Duodenal mucosa (tissue), 2 donors: ENCODE measurements around the gene FRRS1.

Experiments used
- H3K27ac ChIP-seq: one replicate; pipeline ENCODE4 v1.7.0; 2013; ENCODE audit warnings: low read depth, low read length
- H3K27me3 ChIP-seq, 2 donors: one replicate each; pipeline ENCODE4 v1.7.0; 2013; ENCODE audit warnings: low read length in 2 of 2, control low read depth in 1 of 2; ENCODE audit not compliant: insufficient read depth in 2 of 2, control insufficient read depth in 1 of 2
- H3K36me3 ChIP-seq, 2 donors: one replicate each; pipeline ENCODE4 v1.7.0; 2013; ENCODE audit warnings: low read length in 2 of 2, control low read depth in 1 of 2; ENCODE audit not compliant: insufficient read depth in 2 of 2, control insufficient read depth in 1 of 2
- H3K4me1 ChIP-seq, 2 donors: one replicate each; pipeline ENCODE4 v1.7.0; 2013; ENCODE audit warnings: low read length in 2 of 2, control low read depth in 1 of 2; ENCODE audit not compliant: insufficient read depth in 2 of 2, control insufficient read depth in 1 of 2
- H3K4me3 ChIP-seq, 2 donors: one replicate each; pipeline ENCODE4 v1.7.0; 2013; ENCODE audit warnings: low read length in 2 of 2, low read depth in 1 of 2
- H3K9ac ChIP-seq, 2 donors: one replicate each; pipeline ENCODE4 v1.7.0; 2013; ENCODE audit warnings: low read length in 2 of 2, low read depth in 1 of 2
- H3K9me3 ChIP-seq, 2 donors: one replicate each; pipeline ENCODE4 v1.7.0; 2013; ENCODE audit warnings: low read length in 2 of 2, control low read depth in 1 of 2; ENCODE audit not compliant: control insufficient read depth in 1 of 2

The FRRS1 gene

DNA sequence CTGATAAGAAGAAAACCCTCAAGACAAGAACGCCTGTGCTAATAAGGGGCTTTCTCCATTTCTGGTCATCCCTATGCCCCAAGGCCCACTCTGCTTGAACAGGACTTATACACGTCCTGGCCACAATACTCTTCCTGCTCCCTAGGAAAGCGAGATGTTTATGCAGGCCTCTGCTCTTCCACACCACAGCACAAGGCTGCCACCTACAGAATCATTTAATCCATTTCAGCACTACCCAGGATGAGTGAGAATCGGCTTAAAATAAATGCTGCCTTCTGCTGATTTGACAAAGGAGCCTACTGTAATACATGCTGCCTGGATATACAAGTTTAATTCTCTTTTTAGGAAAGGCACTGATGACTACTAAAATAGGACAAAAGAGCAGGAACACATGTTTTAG is 29.4 kb downstream of the FRRS1 start:
- peaks cover 7 to 9% of the 10 kb centered on the region in 2 donors for H3K4me1 ChIP-seq
- H3K4me3 ChIP-seq, result no peak overlapping the region
- peaks cover 0 to 12% of the 10 kb centered on the region in 2 donors for H3K36me3 ChIP-seq
- no peaks in the 10 kb centered on the region for H3K27me3 ChIP-seq
- H3K9ac ChIP-seq, result no peak overlapping the region
- H3K9me3 ChIP-seq, result no peaks in the 10 kb centered on the region
- H3K27ac ChIP-seq, result no peak overlapping the region

DNA sequence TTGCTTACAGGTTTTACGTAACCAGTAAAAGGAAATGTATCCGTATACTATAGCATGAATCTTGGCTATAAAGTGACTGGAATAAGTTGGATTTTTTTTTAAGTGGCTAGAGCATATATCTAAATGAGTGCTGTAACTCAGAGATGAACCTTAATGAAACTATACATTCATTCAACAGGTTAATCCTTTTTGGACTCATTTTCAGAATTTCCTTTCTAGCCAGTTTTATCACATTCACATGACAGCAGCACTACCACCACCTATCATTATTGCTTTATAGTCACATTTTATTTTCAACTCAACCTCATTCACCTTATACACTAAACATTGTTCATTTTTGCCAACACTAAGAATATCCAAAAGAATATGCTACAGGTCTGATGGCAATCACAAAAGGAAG is 30.6 kb downstream of the FRRS1 start:
- Histone ChIP-seq H3K36me3 (peaks cover 0 to 6% of the 10 kb centered on the region in 2 donors), H3K9me3 (no peaks in the 10 kb centered on the region), H3K4me3 (no peak overlapping the region), H3K27me3 (no peaks in the 10 kb centered on the region), H3K27ac (no peak overlapping the region), H3K9ac (no peak overlapping the region), H3K4me1 (peaks cover 7 to 9% of the 10 kb centered on the region in 2 donors)

DNA sequence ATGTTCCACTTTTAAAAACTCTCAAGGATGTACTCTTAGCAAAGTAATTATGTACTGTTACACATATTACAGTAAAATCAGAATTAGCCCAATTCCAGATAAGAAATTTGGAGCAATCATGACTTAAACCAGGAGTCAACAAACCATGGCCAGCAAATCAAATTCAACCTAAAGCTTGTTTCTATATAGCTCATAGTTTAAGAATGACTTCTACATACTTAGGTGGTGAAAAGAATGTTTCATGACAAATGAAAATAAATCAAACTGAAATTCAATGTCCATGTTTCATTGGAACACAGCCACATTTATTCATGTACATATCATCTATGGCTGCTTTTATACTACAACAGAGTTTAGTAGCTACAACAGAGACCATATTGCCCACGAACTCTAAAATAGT is 35.1 kb downstream of the FRRS1 start:
- Histone ChIP-seq H3K36me3 (peaks cover 0 to 4% of the 10 kb centered on the region in 2 donors), H3K27ac (no peak overlapping the region), H3K9me3 (no peaks in the 10 kb centered on the region), H3K4me1 (peaks cover 0 to 5% of the 10 kb centered on the region in 2 donors), H3K9ac (no peak overlapping the region), H3K4me3 (no peak overlapping the region), H3K27me3 (no peaks in the 10 kb centered on the region)

DNA sequence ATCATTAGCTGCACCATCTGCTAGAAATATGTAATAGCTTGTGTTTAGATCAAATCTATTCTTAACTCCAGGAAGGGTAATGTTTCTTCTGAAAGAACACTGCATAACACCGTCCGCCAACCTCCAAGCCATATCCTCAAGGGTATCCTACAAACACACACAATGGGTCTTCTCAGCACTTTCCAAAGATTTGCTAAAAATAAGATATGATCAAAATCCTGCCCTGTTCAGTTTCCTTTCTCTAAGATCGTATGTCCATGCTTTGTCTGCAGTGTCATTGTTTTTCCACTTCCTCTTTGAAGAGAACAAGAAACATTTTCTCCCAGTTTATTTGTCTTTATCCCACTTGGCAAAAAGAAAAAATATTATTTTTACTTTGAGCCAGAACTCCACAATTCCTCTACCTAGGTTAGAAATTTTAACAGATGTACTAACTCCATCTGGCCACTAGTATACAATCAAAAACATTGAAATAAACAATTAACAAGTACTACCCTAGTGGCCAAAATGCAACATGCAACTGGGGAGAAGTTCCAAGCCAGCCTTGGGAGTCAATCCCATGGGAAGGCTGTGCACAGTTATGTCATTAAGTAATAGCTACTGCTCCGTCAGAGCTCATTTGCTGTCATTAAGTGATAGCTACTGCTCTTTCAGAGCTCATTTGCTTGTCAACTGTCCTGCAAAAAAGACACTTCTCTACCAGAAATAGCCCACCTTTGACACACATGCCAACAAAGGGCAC is 37.8 kb downstream of the FRRS1 start:
- Histone ChIP-seq H3K9me3 (no peaks in the 10 kb centered on the region), H3K36me3 (peaks cover 0 to 4% of the 10 kb centered on the region in 2 donors), H3K27me3 (no peaks in the 10 kb centered on the region), H3K27ac (no peak overlapping the region), H3K4me3 (no peak overlapping the region), H3K4me1 (peaks cover 0 to 7% of the 10 kb centered on the region in 2 donors), H3K9ac (no peak overlapping the region)

DNA sequence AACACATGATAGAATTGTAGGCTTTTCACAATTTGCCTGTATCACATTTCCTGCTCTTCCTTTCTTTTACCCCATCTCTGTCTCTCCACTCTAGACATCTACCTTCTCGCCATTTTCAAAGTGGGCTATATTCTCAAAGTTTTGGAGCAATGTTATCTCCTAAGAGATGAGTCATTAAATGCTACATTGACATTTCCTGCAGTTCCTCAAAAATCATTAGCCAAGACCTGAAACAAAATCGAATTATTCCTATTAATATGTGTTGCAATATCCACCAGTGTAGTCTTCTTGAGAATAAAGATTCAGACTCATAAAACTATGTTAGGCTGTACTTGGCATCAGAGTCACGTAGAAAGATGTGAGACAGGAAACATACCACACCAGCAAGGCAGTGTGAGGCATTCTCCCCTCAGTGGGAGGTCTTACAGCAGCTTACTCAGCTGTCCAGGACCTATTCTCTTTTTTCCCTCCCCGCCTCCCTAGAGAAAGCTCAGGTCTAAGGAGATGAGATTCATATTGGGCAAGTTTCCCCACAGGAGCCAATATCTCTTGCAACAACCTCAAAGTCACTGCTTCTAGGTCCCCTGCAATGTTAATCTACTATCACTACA is 38.8 kb downstream of the FRRS1 start:
- Histone ChIP-seq H3K9ac (no peak overlapping the region), H3K27ac (no peak overlapping the region), H3K4me3 (no peak overlapping the region), H3K9me3 (no peaks in the 10 kb centered on the region), H3K27me3 (no peaks in the 10 kb centered on the region), H3K4me1 (peaks cover 0 to 7% of the 10 kb centered on the region in 2 donors), H3K36me3 (peaks cover 0 to 4% of the 10 kb centered on the region in 2 donors)

DNA sequence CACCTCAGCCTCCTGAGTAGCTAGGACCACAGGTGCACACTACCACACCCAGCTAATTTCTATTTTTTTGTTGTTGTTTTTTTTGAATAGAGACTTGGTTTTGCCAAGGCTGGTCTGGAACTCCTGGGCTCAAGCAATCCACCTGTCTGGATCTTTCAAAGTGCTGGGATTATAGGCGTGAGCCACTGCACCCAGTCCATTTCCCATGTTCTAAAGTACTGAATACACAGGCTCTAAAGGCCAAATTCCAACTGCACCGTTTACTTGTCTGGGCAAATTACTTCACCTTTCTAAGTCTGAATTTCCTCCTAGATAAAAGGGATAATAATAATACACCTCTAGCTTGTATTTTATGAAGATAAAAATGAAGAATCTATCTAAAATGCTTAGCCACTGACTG is 39.6 kb downstream of the FRRS1 start:
- Histone ChIP-seq H3K4me1 (peaks cover 0 to 7% of the 10 kb centered on the region in 2 donors), H3K27me3 (no peaks in the 10 kb centered on the region), H3K4me3 (no peak overlapping the region), H3K9me3 (no peaks in the 10 kb centered on the region), H3K36me3 (peaks cover 0 to 4% of the 10 kb centered on the region in 2 donors), H3K9ac (no peak overlapping the region), H3K27ac (no peak overlapping the region)

DNA sequence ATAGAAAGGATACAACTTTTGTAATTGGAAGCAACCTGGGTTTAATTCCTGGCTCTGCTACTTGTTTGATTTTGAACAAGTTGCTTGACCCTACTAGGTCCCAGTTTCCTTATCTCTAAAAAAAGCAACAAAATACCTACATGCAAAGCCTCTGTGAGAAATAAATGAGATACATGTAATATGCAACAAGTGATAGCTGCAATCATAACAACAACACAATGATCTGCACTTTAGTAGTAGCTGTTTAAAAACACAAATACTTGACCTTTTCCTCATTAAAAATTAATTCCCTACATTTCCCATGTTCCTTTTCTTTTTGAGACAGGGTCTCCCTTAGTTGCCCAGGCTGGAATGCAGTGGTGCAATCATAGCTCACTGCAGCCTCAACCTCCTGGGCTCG is 40.0 kb downstream of the FRRS1 start:
- Histone ChIP-seq H3K36me3 (peaks cover 0 to 4% of the 10 kb centered on the region in 2 donors), H3K4me1 (peaks cover 0 to 7% of the 10 kb centered on the region in 2 donors), H3K4me3 (no peak overlapping the region), H3K9me3 (no peaks in the 10 kb centered on the region), H3K27ac (no peak overlapping the region), H3K9ac (no peak overlapping the region), H3K27me3 (no peaks in the 10 kb centered on the region)

DNA sequence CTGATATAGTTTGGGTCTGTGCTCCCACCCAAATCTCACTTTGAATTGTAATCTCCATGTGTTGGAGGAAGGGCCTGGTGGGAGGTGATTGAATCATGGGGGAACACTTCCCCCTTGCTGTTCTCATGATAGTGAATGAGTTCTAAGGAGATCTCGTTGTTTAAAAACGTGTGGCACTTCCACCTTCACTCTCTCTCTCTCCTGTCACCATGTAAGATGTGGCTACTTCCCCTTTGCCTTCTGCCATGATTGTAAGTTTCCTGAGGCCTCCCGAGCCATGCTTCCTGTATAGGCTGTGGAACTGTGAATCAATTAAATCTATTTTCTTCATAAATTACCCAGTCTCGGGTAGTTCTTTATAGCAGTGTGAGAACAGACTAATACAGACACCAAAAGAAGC is 40.4 kb downstream of the FRRS1 start:
- Histone ChIP-seq H3K36me3 (peaks cover 0 to 4% of the 10 kb centered on the region in 2 donors), H3K4me1 (peaks cover 0 to 7% of the 10 kb centered on the region in 2 donors), H3K9me3 (no peaks in the 10 kb centered on the region), H3K27me3 (no peaks in the 10 kb centered on the region), H3K9ac (no peak overlapping the region), H3K27ac (no peak overlapping the region), H3K4me3 (no peak overlapping the region)

DNA sequence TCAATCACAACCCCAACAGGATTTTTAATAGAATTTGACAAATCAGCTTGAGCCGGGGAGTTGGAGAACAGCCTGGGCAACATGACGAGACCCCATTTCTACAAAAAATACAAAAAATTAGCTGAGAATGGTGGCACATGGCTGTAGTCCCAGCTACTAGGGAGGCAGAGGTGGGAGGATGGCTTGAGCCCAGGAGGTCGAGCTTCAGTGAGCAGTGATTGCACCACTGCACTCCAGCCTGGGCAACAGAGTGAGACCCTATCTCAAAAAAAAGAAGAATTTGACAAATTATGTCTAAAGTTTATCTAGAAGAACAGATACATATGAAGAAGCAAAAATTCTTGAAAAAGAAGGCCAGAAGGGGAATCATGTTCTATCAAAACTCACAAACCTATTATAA is 43.2 kb downstream of the FRRS1 start:
- no peaks in the 10 kb centered on the region for H3K9me3 ChIP-seq
- H3K27me3 ChIP-seq, result no peaks in the 10 kb centered on the region
- H3K27ac ChIP-seq, result no peak overlapping the region
- H3K9ac ChIP-seq, result no peak overlapping the region
- peaks cover 0 to 4% of the 10 kb centered on the region in 2 donors for H3K36me3 ChIP-seq
- no peak overlapping the region for H3K4me3 ChIP-seq
- peaks cover 0 to 7% of the 10 kb centered on the region in 2 donors for H3K4me1 ChIP-seq

DNA sequence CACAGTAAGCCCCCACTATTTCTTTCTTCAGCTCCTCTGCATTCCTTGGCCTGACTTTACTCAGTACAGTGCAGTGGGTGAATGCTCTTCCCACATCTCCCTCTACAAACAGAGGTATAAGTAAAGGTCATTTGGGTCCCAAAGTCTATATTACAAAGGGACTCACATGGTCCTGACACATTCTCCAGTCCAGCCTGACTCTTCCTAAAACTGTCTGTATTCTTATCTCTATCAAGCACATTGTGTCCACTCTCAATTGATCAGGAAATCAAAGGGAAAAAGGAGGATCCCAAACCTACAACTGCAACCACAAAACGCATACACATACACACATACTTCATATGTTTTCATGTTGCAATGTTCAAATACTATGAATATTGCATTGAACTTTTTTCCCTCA is 49.4 kb downstream of the FRRS1 start:
- Histone ChIP-seq H3K4me1 (no peaks in the 10 kb centered on the region), H3K36me3 (peaks cover 0 to 9% of the 10 kb centered on the region in 2 donors), H3K4me3 (no peak overlapping the region), H3K27me3 (no peaks in the 10 kb centered on the region), H3K9ac (no peak overlapping the region), H3K27ac (no peak overlapping the region), H3K9me3 (no peaks in the 10 kb centered on the region)
